CD14-positive monocyte (primary cell): ENCODE measurements around the gene SCAI. TPM values are rescaled to one million over a fixed set of nuclear protein-coding genes. Genes with fewer than 3 reads are reported as not detected.

Source experiments
- DNase-seq, 3 donors: peaks; one replicate each; pipeline ENCODE4 v3.0.0-alpha.2; 2011 to 2022
- H2AFZ ChIP-seq: 2 replicates; pipeline ENCODE4 v1.6.0; 2012; ENCODE audit warnings: mild to moderate bottlenecking, low read depth, low read length, inconsistent platforms; ENCODE audit not compliant: insufficient read depth, poor library complexity, severe bottlenecking
- H3K27ac ChIP-seq, 2 donors: 1 replicate in 1 of 2; 2 replicates in 1 of 2; pipeline ENCODE4 v1.5.1; 2012 to 2013; ENCODE audit warnings: low read length in 2 of 2, control low read depth in 1 of 2, inconsistent platforms in 1 of 2, low read depth in 1 of 2, mild to moderate bottlenecking in 1 of 2
- H3K27me3 ChIP-seq, 2 donors: one replicate each; pipeline versions ENCODE4 v1.6.0 to v1.6.1; 2011 to 2013; ENCODE audit warnings: low read length in 2 of 2; ENCODE audit not compliant: control insufficient read depth in 2 of 2, insufficient read depth in 2 of 2
- H3K36me3 ChIP-seq, 2 donors: replicated peaks in 1 of 2; 1 replicate in 1 of 2; 2 replicates in 1 of 2; pipeline versions ENCODE4 v1.5.1 to v1.6.1; 2012 to 2013; ENCODE audit warnings: low read length in 2 of 2, control low read depth in 1 of 2, inconsistent platforms in 1 of 2, mild to moderate bottlenecking in 1 of 2; ENCODE audit not compliant: insufficient read depth in 2 of 2, control insufficient read depth in 1 of 2
- H3K4me1 ChIP-seq, 2 donors: 1 replicate in 1 of 2; 2 replicates in 1 of 2; pipeline versions ENCODE4 v1.5.1 to v1.6.1; 2012 to 2013; ENCODE audit warnings: low read length in 2 of 2, control low read depth in 1 of 2, inconsistent platforms in 1 of 2, mild to moderate bottlenecking in 1 of 2, moderate library complexity in 1 of 2; ENCODE audit not compliant: insufficient read depth in 2 of 2, control insufficient read depth in 1 of 2
- H3K4me2 ChIP-seq: replicated peaks from 2 replicates; pipeline ENCODE3; 2012; ENCODE audit warnings: low read length, moderate library complexity, mild to moderate bottlenecking; ENCODE audit not compliant: poor library complexity, severe bottlenecking; ENCODE audit errors: extremely low read depth
- H3K4me3 ChIP-seq, 3 experiments: fragments of 200-600 bp in 1 of 3; sonication (generic) in 1 of 3; replicated peaks in 1 of 3; 1 replicate in 2 of 3; 2 replicates in 1 of 3; pipeline ENCODE4 v1.5.1; 2011 to 2013; ENCODE audit warnings: low read length in 3 of 3, mild to moderate bottlenecking in 3 of 3, control low read depth in 2 of 3, low read depth in 2 of 3, inconsistent platforms in 1 of 3, moderate library complexity in 1 of 3
- H3K79me2 ChIP-seq: 2 replicates; pipeline ENCODE4 v1.6.0; 2012; ENCODE audit warnings: mild to moderate bottlenecking, control low read depth, inconsistent platforms, low read length, moderate library complexity; ENCODE audit not compliant: insufficient read depth
- H3K9ac ChIP-seq: 2 replicates; pipeline ENCODE4 v1.6.0; 2017; ENCODE audit warnings: low read length, mild to moderate bottlenecking; ENCODE audit not compliant: insufficient read depth, poor library complexity, severe bottlenecking
- H3K9me3 ChIP-seq, 2 donors: replicated peaks in 1 of 2; 1 replicate in 1 of 2; 2 replicates in 1 of 2; pipeline versions ENCODE4 v1.5.1 to v1.6.1; 2012 to 2013; ENCODE audit warnings: low read length in 2 of 2, control low read depth in 1 of 2; ENCODE audit not compliant: control insufficient read depth in 1 of 2, insufficient read depth in 1 of 2
- H4K20me1 ChIP-seq: 2 replicates; pipeline ENCODE4 v1.6.0; 2012; ENCODE audit warnings: mild to moderate bottlenecking, low read length, control low read depth, moderate library complexity; ENCODE audit not compliant: insufficient read depth
- H3K27ac Mint-ChIP-seq, 7 donors: one replicate each; pipeline ENCODE4 v1.8.0; 2020; ENCODE audit warnings: mild to moderate bottlenecking in 7 of 7, mixed read lengths in 7 of 7, moderate library complexity in 6 of 7, inconsistent platforms in 2 of 7
- H3K27me3 Mint-ChIP-seq, 3 donors: one replicate each; pipeline ENCODE4 v1.8.0; 2021 to 2022; ENCODE audit warnings: low read depth in 3 of 3, mild to moderate bottlenecking in 3 of 3, mixed read lengths in 3 of 3, moderate library complexity in 3 of 3, inconsistent platforms in 1 of 3
- H3K36me3 Mint-ChIP-seq, 2 donors: one replicate each; pipeline ENCODE4 v1.8.0; 2020; ENCODE audit warnings: mixed read lengths in 2 of 2, inconsistent platforms in 1 of 2, mild to moderate bottlenecking in 1 of 2
- H3K4me1 Mint-ChIP-seq: one replicate; pipeline ENCODE4 v1.8.0; 2020; ENCODE audit warnings: mild to moderate bottlenecking, mixed read lengths
- H3K4me3 Mint-ChIP-seq, 2 donors: one replicate each; pipeline ENCODE4 v1.8.0; 2020; ENCODE audit warnings: mild to moderate bottlenecking in 2 of 2, mixed read lengths in 2 of 2, moderate library complexity in 1 of 2
- H3K9me3 Mint-ChIP-seq, 7 donors: one replicate each; pipeline ENCODE4 v1.8.0; 2020 to 2022; ENCODE audit warnings: mixed read lengths in 7 of 7, mild to moderate bottlenecking in 6 of 7, moderate library complexity in 6 of 7, inconsistent platforms in 2 of 7
- CTCF ChIP-seq: fragments of 200-600 bp; IDR thresholded peaks from one replicate; pipeline ENCODE4 v1.8.0; 2022; ENCODE audit warnings: antibody characterized with exemption, mild to moderate bottlenecking
- WGBS: methylation state at CpG from one replicate; pipeline ENCODE4 v1.1.5; 2013; ENCODE audit warnings: missing lambda C conversion rate; ENCODE audit not compliant: insufficient coverage; 5-methylcytosine and 5-hydroxymethylcytosine counted together
- intact Hi-C, 2 donors: fragments of 100-400 bp; cut with micrococcal nuclease; formaldehyde crosslinking; loops; one replicate each; pipeline versions ENCODE4 v1.15.0 to v1.15.1; 2023
- polyA plus RNA-seq, 3 donors: library from polyadenylated mRNA; depleted of rRNA in 1 of 3; unstranded in 2 of 3; stranded (reverse) in 1 of 3; fragments of 300-500 nt in 2 of 3; fragments of >200 nt in 1 of 3; fragmentation: Illumina TruSeq in 2 of 3; gene quantifications; 1 replicate in 2 of 3; 2 replicates in 1 of 3; pipeline ENCODE4 v1.2.3, GENCODE V29; 2012 to 2021

SCAI gene
- polyA plus RNA-seq, 3 donors, result 0.76 to 1.4 (median 0.84) TPM

DNA sequence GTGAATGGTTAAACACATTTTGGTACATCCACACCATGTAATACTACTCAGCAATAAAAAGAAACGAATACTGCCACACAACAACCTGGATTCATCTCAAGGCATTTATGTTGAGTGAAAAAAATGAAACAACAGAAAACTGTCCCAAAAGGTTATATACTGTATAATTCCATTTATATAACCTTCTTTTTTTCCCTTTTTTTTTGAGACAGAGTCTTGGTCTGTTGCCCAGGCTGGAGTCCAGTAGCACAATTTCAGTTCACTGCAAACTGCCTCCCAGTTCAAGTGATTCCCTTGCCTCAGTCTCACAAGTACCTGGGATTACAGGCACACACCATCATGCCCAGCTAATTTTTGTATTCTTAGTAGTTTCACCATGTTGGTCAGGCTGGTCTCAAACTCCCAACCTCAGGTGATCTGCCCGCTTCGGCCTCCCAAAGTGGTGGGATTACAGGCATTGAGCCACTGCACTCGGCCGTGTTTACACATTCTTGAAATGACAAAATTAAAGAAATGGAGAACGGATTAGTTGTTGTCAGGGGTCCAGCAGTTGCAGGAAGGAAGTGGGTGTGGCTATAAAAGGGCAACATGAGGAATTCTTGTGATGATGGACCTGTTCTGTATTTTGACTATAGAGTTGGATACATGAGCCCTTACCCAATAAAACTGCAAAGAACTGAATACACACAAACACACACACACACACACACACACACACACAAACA lies 28.9 kb upstream of the SCAI start:
- Mint-ChIP-seq H3K36me3 (peaks cover 31 to 51% of the 10 kb centered on the region in 2 donors), H3K4me1 (peaks cover 17% of the 10 kb centered on the region), H3K4me3 (peak overlapping the region; percentile 18 to 47), H3K9me3 (no peaks in the 10 kb centered on the region), H3K27me3 (peaks cover 0 to 2% (median 0%) of the 10 kb centered on the region in 3 donors), H3K27ac (peak overlapping the region in 6 of 7 donors; percentile 40 to 87 (median 56))
- Histone ChIP-seq H3K9me3 (no peaks in the 10 kb centered on the region), H3K36me3 (peaks cover 26 to 42% of the 10 kb centered on the region in 2 donors), H4K20me1 (peaks cover 74% of the 10 kb centered on the region), H2AFZ (no peak overlapping the region), H3K27ac (peak overlapping the region in 1 of 2 donors; percentile 71), H3K4me1 (peaks cover 11 to 15% of the 10 kb centered on the region in 2 donors), H3K4me2 (peak overlapping the region; percentile 34), H3K4me3 (peak overlapping the region in 1 of 3 experiments; percentile 32), H3K9ac (no peak overlapping the region), H3K27me3 (no peaks in the 10 kb centered on the region), H3K79me2 (peaks cover 91% of the 10 kb centered on the region)
- 14% methylated on average over 5 of the region's 6 CpGs for WGBS
- peak in 1 of 3 donors; percentile 12 for DNase-seq
- no peak for TF ChIP-seq CTCF
- intact Hi-C loops, result no loop called here

DNA sequence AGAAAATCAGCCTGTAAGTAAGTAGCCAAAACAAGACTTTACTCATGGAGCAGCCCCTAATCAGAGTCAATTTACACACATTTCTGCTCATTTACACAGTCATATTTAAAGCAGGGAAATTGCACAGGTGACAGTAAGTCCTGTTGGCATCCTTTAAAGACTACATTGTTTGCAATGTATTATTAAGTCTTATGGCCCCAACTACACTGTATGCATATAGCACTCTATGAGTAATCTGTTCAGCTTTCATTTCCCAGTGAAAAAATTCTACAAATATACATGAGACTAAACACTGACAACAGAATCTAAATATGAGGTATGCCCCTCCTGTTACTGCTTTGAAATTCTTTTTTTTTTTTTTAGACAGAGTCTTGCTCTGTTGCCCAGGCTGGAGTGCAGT lies 26.6 kb upstream of the SCAI start:
- intact Hi-C loops, result no loop called here
- H3K9me3 Mint-ChIP-seq, result no peaks in the 10 kb centered on the region
- H3K4me1 Mint-ChIP-seq, result peaks cover 15% of the 10 kb centered on the region
- peaks cover 33 to 55% of the 10 kb centered on the region in 2 donors for H3K36me3 Mint-ChIP-seq
- Histone ChIP-seq H3K9me3 (no peaks in the 10 kb centered on the region), H3K27me3 (no peaks in the 10 kb centered on the region), H2AFZ (no peak overlapping the region), H4K20me1 (peaks cover 70% of the 10 kb centered on the region), H3K4me2 (no peak overlapping the region), H3K4me3 (no peak overlapping the region), H3K79me2 (peaks cover 87% of the 10 kb centered on the region), H3K27ac (no peak overlapping the region), H3K9ac (no peak overlapping the region), H3K36me3 (peaks cover 26 to 59% of the 10 kb centered on the region in 2 donors), H3K4me1 (peaks cover 11 to 15% of the 10 kb centered on the region in 2 donors)
- no peaks in the 10 kb centered on the region for H3K27me3 Mint-ChIP-seq
- DNase-seq, result no peak
- no peak for TF ChIP-seq CTCF
- H3K4me3 Mint-ChIP-seq, result no peak overlapping the region
- peak overlapping the region in 1 of 7 donors; percentile 46 for H3K27ac Mint-ChIP-seq
